K562 (cell line): ENCODE measurements around the gene NPR2. TPM values are rescaled to one million over a fixed set of nuclear protein-coding genes. Genes with fewer than 3 reads are reported as not detected.

Source experiments
- CBX3 ChIP-seq, 2 experiments: IDR thresholded peaks; 1 replicate in 1 of 2; 2 replicates in 1 of 2; pipeline ENCODE4 v1.6.1; 2012; ENCODE audit warnings: inconsistent platforms in 2 of 2, low read length in 2 of 2, borderline replicate concordance in 1 of 2, control low read depth in 1 of 2
- CC2D1A ChIP-seq: fragments of 450-650 bp; IDR thresholded peaks from 2 replicates; pipeline ENCODE4 v1.6.1; 2017; ENCODE audit warnings: mild to moderate bottlenecking
- HDAC3 ChIP-seq: fragments of 450-650 bp; IDR thresholded peaks from 2 replicates; pipeline ENCODE4 v1.6.1; 2018; ENCODE audit warnings: borderline replicate concordance, mild to moderate bottlenecking, moderate library complexity; ENCODE audit not compliant: partially characterized antibody
- PTTG1 ChIP-seq: fragments of 450-650 bp; IDR thresholded peaks from 2 replicates; pipeline ENCODE4 v1.6.1; 2016; ENCODE audit warnings: low read depth, mild to moderate bottlenecking, missing genetic modification characterization, missing compliant biosample characterization
- SNIP1 ChIP-seq: fragments of 450-650 bp; IDR thresholded peaks from 2 replicates; pipeline ENCODE4 v1.7.1; 2017; ENCODE audit warnings: low read depth, mild to moderate bottlenecking
- SUPT5H ChIP-seq: fragments of 450-650 bp; IDR thresholded peaks from 2 replicates; pipeline ENCODE4 v1.6.1; 2016
- ZNF318 ChIP-seq, 2 experiments: fragments of 450-650 bp; IDR thresholded peaks; 2 replicates each; pipeline ENCODE4 v1.6.1; 2016; ENCODE audit warnings: mild to moderate bottlenecking in 2 of 2, borderline replicate concordance in 1 of 2, low read depth in 1 of 2, moderate library complexity in 1 of 2
- ZNF699 ChIP-seq: fragments of 250-450 bp; sonication (Bioruptor Pico); IDR thresholded peaks from 2 replicates; pipeline ENCODE4 v1.8.0; 2021; ENCODE audit warnings: mild to moderate bottlenecking, moderate library complexity; ENCODE audit not compliant: insufficient replicate concordance
- ZNF707 ChIP-seq: fragments of 250-450 bp; sonication (Bioruptor Pico); conservative IDR thresholded peaks from 2 replicates; pipeline ENCODE4 v1.8.0; 2022; ENCODE audit warnings: inconsistent platforms, mild to moderate bottlenecking, moderate library complexity
- polyA plus RNA-seq, 8 experiments: library from polyadenylated mRNA; depleted of rRNA in 4 of 8; stranded (reverse) in 5 of 8; unstranded in 3 of 8; fragments of >200 nt; fragmentation: Nextera tagmentation in 2 of 8; fragmentation: Illumina TruSeq in 1 of 8; extraction: Ambion mirVana in 2 of 8; extraction: Trizol in 1 of 8; gene quantifications; 2 replicates each; pipeline versions ENCODE4 v1.2.1 to v1.2.3, GENCODE V29; 2011 to 2014; ENCODE audit warnings: inconsistent platforms in 1 of 8, missing spikeins in 1 of 8
- total RNA-seq, 7 experiments: library from RNA; depleted of rRNA in 6 of 7; stranded (reverse); fragments of >200 nt in 6 of 7; fragmentation: Illumina TruSeq in 2 of 7; extraction: Trizol in 2 of 7; gene quantifications; 2 replicates each; pipeline versions ENCODE4 v1.2.1 to v1.2.3, GENCODE V29; 2011 to 2021; ENCODE audit warnings: low replicate concordance in 1 of 7

Gene NPR2
- total and polyA plus RNA-seq, 9 of the 15 experiments (the other 6 are each of a cell fraction or from before 2014, with no cell fraction given) = 2.4 to 12.9 (median 6.0) TPM

GRCh38 chr9:35756275-35757225 lies 34.8 kb upstream of the NPR2 start (continued):
- TF ChIP-seq ZNF318 (IDR thresholded peaks at IDR 0.05; ENCODE audit: borderline replicate concordance in 1 of 2, low read depth in 1 of 2) = no peak
- no peak for TF ChIP-seq ZNF707 (CRISPR knock-in tag)
- no peak for TF ChIP-seq PTTG1 (tag)
- TF ChIP-seq SNIP1 = no peak
- peak; percentile 67 for TF ChIP-seq SUPT5H
- TF ChIP-seq CBX3 (IDR thresholded peaks at IDR 0.05; ENCODE audit: borderline replicate concordance in 1 of 2, low read length in 2 of 2) = no peak
- TF ChIP-seq ZNF699 (CRISPR knock-in tag) = no peak
- 0 out of 2 replicates have a peak, but pooled peaks have one; percentile 36 for TF ChIP-seq CC2D1A
- no peak for TF ChIP-seq HDAC3
